Prostate gland (tissue), 2 donors: ENCODE results near the gene POLR3K.

Source experiments
- POLR2A ChIP-seq: fragments of 450-650 bp; IDR thresholded peaks from one replicate; pipeline ENCODE4 v1.6.1; 2016; ENCODE audit warnings: antibody characterized with exemption, mild to moderate bottlenecking
- TF ChIP-seq, protein P1 (sequence below), 4 experiments: fragments of 200-600 bp in 2 of 4; fragments of 450-650 bp in 2 of 4; sonication (generic) in 2 of 4; IDR thresholded peaks; 1 replicate in 3 of 4; 2 replicates in 1 of 4; pipeline ENCODE4 v1.5.1; 2016 to 2019; ENCODE audit warnings: antibody characterized with exemption in 4 of 4, mild to moderate bottlenecking in 2 of 4, moderate library complexity in 2 of 4

DNA sequence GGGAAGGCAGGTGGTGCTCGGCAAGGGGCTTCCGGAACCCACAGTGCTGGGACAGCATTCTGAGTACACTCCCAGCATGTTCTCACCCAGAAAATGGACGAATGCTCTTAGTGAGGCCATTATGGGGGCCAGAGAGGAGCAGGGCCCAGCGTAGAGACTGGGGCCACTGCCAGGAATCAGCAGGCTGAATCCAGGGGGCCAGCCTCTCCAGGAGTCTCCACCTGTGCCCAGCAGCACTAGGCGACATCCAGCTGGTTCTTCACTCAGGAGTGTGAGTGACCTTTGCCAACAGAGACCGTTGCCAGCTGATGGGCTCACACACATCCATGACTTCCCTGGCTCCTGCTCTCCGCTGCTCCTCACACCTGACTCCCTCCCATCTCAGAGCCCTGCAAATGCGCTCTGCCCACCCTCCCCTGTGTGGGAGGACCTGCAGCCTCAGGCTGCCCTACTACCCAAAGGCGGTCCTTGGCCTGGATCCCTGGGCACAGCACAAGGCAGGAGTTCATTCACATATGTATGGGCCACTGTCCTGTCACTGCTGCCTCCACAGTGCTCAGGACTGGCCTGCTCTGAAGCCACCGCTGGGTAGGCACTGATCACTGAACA lies 13.9 kb upstream of the POLR3K start:
- TF ChIP-seq, protein P1, sequence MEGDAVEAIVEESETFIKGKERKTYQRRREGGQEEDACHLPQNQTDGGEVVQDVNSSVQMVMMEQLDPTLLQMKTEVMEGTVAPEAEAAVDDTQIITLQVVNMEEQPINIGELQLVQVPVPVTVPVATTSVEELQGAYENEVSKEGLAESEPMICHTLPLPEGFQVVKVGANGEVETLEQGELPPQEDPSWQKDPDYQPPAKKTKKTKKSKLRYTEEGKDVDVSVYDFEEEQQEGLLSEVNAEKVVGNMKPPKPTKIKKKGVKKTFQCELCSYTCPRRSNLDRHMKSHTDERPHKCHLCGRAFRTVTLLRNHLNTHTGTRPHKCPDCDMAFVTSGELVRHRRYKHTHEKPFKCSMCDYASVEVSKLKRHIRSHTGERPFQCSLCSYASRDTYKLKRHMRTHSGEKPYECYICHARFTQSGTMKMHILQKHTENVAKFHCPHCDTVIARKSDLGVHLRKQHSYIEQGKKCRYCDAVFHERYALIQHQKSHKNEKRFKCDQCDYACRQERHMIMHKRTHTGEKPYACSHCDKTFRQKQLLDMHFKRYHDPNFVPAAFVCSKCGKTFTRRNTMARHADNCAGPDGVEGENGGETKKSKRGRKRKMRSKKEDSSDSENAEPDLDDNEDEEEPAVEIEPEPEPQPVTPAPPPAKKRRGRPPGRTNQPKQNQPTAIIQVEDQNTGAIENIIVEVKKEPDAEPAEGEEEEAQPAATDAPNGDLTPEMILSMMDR (IDR thresholded peaks at IDR 0.05): no peak
- TF ChIP-seq POLR2A: no peak
